Measurements from ENCODE around the gene CDH11.

Gene CDH11

GRCh38 chr16:65083164-65083857, 38.6 kb downstream of the CDH11 start:
- DNase-seq (ENCODE audit: low spot score) = no peak
- no peak for TF ChIP-seq CTCF (IDR thresholded peaks at IDR 0.05; ENCODE audit: extremely low read depth, insufficient read depth, missing control alignments)
- in situ Hi-C loops (cut with MboI; ENCODE audit: low pct_unique_long_range_greater_than_20kb, low sequenced_read_pairs, unreplicated experiment) = no loop called here

DNA sequence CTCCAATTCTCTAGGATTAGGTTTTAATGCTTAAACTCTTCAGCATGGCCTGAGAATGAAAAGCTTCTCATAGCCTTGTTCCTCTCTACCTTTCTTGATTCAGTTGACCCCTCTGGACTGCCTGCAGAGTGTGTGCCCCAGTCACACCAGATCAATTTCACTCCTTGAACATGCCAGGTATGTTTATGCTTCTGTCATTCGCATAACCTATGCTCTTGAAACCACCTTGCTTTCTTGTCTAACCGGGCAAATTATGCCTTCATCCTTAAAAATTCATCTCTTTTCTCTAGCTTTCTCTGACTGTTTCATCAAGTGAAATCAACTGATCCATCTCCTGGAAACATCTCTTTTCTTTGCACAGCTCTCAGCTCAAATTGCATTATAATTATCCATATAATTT, 42.3 kb downstream of the CDH11 start:
- in situ Hi-C loops (cut with MboI; ENCODE audit: low pct_unique_long_range_greater_than_20kb, low sequenced_read_pairs, unreplicated experiment) = no loop called here
- DNase-seq (ENCODE audit: low spot score) = no peak
- TF ChIP-seq CTCF (IDR thresholded peaks at IDR 0.05; ENCODE audit: extremely low read depth, insufficient read depth, missing control alignments) = no peak

GRCh38 chr16:65077181-65077580, 44.7 kb downstream of the CDH11 start:
- DNase-seq (ENCODE audit: low spot score) = no peak
- in situ Hi-C loops (cut with MboI; ENCODE audit: low pct_unique_long_range_greater_than_20kb, low sequenced_read_pairs, unreplicated experiment) = no loop called here
- no peak for TF ChIP-seq CTCF (IDR thresholded peaks at IDR 0.05; ENCODE audit: extremely low read depth, insufficient read depth, missing control alignments)

- TF ChIP-seq CTCF (IDR thresholded peaks at IDR 0.05; ENCODE audit: extremely low read depth, insufficient read depth, missing control alignments) = no peak
Measured at GRCh38 chr16:65075877-65076276, 46.0 kb downstream of the CDH11 start.

DNA sequence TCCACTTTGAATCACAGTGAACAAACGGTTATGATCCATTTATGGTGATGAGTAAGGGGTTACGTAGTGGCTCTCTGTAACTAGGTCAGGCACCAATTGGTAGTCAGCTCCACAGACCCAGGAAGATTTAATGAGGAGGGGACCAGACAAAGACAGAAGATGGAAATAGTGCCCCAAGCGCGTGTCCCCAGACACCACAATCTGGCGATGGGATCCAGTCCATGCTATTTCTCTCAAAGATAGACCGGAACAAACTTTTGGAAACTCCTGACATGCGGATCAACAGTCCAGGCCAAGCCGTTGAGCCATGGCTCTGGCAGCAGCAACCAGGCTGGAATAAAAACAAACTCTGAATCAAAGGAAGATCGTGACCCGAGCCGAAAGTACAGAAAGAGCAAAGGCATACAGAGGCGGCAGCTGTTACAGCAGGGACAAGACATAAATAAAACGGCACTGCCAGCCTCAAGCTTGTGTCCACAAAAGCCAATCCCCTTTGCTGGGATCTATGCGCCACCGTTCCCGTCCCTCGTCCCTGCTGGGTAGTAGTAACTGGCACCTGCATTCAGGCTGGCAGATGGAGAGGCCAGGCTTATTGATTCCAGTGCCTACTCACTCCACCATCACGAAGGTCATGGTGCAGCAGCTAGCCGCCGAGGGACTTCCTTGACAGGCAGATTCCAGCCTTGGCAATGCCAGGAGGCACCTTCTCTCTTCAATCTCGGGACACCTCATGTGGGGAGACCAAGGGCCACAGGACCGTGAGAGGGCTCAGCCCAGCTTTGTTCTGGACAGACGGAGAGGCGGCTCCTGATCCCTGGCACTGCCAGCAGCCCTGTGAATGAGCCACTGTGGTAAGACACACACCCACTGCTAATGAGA, 50.2 kb downstream of the CDH11 start:
- in situ Hi-C loops (cut with MboI; ENCODE audit: low pct_unique_long_range_greater_than_20kb, low sequenced_read_pairs, unreplicated experiment) = no loop called here
- no peak for DNase-seq (ENCODE audit: low spot score)
- TF ChIP-seq CTCF (IDR thresholded peaks at IDR 0.05; ENCODE audit: extremely low read depth, insufficient read depth, missing control alignments) = no peak

More at GRCh38 chr16:65075877-65076276, 46.0 kb downstream of the CDH11 start:
- DNase-seq (ENCODE audit: low spot score) = no peak
- in situ Hi-C loops (cut with MboI; ENCODE audit: low pct_unique_long_range_greater_than_20kb, low sequenced_read_pairs, unreplicated experiment) = no loop called here

DNA sequence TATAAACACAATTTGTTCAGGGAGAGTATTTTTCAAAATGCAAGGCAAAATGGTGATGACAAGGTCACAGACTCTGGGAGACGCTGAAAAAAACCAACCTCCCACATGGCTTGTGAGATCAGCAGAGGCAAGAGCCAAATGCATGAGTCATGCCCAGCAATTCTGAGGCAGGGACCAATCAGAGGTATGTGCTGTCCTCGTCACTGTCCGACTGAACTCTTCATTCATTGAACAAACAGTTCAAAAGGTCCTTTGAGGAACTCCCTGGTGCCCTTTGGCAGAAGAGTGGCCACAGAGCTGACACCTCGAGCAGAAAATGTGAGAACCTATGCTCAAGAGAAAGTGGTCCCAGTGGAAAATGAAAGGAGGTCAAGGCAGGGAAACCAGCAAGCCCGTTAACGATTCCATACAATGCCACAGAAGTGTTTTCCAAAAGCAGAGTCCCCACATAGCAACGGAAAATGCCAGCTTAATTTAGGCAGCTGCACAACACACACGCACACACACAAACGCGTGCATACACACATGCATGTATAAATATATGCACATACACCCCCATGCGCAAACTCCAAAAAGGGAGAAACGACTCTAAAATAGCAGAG, 50.9 kb downstream of the CDH11 start:
- no peak for DNase-seq (ENCODE audit: low spot score)
- in situ Hi-C loops (cut with MboI; ENCODE audit: low pct_unique_long_range_greater_than_20kb, low sequenced_read_pairs, unreplicated experiment) = no loop called here
- no peak for TF ChIP-seq CTCF (IDR thresholded peaks at IDR 0.05; ENCODE audit: extremely low read depth, insufficient read depth, missing control alignments)

All from GM13977 (cell line).